Measurements from ENCODE around the gene BRD7.

Gene BRD7

DNA sequence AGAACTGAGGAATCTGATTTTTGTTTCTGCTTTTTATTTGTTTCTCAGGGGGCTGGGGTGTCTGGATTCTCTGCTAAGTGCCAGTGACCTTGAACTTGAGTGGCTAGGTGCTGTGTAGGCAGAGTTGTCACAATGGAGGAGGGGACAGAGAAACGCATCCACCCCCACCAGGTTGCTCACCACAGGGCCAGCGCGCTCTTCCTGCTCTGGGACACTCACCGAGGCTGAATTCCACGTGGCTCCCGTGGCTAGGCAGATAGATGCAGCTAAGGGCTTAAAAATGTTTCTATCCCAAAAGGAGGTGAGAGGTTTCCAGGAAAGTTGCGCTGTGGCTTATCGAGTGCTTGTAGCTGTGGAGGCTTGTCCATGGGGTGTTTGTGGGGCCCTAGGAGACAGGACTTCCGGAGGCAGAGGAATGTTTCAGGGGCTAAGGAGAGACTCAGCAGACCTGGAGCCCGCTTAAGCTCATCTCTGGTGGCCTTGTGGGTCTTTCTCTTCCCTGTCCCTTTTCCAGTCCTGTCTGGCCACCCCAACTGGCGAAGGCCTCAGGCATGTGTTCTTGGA, 65.7 kb downstream of the BRD7 start:
- DNase-seq: no peak

DNA sequence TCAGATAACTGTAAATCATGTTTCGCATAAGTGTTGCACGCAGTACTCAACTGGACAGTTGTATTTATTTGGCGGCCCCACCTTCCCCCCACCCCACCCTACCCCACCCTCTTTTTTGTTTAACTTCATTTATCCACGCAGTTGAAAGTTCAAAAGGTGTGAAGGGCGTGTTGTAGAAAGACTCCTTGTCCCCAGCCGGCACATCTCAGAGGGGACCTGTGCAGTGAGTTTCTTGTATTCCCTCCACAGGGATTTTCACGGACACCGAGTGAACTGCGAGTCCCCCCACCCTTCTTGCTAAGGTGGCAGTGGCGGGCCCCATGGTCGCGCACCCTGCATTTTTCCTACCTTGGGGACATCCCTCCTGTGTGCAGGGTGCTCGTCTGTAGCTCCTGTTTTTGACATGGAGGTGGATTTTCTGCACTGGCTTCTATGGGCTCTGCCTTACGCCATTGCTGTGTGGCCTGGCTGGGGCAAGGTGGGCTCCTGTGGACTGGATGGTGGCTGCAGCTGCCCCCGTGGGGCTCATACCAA, 66.2 kb downstream of the BRD7 start:
- DNase-seq: no peak

DNA sequence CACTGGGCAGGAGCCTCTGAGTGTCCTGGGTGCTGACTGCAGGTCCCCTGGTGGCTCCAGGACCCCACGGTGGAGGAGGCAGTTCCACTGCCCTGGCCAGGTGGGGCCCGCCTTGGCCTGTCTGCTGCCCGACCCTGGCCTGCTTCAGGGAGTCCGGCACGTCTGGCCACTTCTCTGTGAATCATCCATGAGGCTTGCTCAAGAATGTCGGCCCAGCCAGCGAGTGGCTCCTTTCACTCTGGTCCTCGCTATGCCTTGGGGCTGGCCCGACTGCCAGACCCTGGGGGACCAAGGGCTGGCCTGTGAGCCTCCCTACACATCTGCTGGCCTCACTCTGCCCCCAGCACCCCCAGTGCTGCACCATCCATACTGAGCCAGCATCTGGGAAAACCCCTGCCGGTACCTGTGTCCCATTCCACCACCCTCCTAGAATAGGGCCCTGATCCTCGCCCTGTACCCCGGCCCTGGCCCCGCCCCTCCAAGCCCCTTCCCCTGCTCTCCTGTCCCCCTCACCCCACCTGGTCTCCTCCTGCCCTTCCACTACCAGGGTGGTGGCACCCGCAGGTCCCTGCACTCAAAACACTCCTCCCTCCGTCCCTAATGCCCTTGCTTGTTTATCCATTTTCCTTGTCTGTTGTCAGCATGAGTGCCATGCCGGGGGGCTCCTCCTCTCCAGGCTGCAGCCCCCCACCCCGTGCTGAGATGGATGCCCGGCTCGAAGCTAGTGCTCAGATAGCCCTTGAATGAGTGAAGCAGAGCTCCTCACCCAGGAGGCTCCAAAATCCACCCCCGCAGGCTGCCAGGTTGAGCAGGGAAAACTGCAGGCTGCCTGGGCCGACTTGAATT, 66.9 kb downstream of the BRD7 start:
- DNase-seq: no peak

DNA sequence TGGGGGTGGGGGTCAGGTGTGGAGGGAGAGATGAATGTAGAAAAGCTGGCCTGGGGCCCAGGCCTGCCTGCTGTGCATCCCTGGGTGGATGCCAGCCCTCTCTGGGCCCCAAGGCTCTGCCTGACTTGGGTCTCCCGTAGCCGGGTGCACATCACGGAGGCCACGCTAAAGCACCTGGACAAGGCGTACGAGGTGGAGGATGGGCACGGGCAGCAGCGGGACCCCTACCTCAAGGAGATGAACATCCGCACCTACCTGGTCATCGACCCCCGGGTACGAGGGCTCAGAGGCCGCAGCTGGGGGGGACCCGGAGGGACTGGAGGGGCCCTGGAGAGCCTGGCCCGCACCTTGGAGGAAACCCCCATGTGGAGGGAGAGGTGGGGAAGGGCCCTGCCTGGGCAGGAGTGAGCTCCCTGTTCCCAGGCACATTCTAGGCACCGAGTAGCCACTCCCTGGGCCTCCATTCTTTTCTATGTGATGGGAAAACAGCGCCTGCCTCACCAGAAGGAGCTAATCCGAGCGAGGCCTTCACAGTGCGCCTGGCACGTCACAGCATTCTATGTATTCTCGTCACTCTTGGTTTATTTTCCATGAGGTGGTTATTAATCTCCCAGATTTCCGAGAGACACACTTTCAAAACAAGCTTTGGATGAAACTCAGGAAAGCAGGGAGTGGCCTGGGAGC, 67.7 kb downstream of the BRD7 start:
- no peak for DNase-seq

DNA sequence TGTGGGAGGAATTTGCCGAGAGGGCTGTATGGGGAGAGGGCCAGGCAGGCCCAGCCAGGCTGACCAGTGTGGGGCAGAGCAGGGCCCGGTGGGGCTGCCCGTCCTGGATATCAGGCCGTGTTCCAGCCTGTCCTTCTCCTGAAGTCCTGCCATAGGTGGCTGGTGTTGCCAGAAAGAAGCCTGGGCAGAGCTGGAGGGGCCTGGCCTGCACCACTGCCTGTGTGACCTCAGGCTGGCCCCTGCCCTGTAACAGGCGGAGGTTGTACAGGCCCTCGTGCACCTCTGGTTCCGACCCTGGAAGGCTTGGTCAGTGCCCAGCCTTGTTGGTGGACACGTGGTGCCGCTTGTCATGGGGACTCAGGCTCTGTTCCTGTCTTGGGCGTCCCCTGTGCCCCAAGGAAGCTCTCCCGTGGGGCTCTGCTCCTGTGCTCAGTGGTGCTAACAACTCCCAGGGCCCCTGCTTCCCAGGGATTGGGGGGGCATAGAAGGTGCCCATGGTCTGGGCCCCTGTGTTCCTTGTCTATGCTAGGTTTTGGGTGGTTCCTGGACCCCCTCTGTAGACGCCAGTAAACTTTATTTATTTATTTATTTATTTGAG, 69.2 kb downstream of the BRD7 start:
- DNase-seq: no peak

DNA sequence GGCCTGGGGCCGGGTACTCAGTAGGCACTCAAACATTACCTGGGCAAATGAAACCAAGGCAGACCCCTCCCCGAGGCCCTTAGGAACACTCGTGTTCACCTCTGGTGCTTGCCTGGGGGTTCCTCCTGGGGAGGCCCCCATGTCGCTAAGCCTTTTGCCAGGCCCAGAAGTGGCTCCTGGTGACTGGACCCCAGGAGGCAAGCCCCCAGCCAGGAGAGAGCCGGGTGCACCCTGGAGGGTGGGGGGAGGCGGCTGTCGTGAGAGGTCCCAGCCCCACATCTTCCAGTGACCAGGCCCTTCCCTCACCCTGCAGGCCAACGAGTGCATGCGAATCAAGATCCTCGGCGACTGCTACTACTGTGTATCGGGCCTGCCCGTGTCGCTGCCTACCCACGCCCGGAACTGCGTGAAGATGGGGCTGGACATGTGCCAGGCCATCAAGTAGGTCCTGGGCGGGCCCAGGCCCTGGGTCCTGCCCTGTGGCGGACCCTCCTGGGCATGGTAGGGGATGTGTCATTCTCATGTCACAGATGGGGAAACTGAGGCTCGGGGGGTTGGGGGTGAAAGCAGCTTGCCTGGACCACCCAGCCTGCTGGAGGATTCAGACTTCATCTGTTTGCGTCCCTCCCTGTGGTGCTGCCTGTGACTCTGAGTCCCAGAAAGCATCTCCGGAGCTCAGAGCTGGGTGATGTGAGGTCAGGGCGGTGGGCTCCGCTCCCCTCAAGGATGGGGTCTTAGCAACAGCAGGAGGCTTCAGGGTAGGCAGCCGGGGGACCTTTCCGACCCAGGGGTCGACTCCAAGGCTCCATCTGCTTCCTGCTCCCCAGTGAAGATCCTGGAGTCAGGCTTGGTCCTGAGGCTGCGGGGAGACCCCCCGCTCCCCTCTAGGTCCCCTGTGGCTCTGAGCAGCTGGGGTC, 69.9 kb downstream of the BRD7 start:
- no peak for DNase-seq

DNA sequence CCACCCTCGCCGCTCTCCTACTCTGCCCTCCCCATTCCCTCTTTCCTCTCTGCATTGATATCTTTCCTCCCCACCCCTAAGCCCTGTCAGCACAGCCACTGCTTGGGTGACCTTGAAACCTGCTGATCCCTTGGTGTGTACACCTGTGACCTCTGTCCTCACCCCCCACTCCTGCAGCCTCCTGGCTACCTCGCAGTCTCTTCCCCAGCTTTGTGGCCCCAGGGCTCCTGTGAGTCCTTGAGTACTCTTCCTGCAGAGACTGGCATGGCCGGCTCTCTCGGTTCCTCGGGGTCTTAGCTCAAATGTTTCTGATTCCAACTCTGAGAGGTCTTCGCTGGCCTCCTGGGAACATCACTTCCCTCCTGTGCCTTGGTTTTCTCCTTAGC, 70.7 kb downstream of the BRD7 start:
- no peak for DNase-seq

DNA sequence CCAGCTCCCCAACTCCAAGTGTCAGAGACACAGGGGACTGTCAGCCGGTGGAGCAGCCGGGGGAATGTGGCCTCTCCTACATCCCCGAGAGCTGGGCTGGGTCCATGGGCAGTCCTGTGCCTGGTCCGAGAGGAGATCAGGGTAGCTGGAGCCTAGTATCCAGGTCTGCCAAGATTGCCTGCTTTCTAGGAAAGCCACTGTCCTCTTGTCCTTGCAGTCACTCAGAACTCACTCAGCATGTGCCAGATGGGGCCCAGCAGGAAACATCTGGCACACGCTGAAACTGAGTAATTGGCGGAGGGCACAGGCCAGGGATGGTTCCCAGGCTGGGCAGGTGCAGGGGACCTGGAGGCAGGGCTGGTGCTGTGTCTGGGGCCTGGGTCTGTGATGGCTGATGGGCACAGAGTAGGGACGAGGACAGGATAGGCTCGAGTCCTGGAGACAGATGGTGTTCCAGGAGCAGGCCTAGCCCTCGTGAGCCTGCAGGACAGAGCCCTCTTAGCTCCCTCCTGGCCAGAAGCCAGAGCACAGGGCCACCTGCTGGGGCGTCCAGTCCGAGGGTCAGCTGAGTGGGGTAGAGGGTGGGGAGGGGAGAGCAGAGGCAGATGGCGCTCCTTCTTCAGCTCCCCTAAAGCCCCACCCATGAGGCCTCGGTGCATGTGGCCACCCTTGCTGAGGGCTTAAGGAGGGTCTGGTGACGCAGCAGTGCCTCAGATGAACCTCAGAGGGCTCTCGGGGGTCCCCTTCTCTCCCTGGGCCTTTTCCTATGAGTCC, 71.3 kb downstream of the BRD7 start:
- DNase-seq: no peak

DNA sequence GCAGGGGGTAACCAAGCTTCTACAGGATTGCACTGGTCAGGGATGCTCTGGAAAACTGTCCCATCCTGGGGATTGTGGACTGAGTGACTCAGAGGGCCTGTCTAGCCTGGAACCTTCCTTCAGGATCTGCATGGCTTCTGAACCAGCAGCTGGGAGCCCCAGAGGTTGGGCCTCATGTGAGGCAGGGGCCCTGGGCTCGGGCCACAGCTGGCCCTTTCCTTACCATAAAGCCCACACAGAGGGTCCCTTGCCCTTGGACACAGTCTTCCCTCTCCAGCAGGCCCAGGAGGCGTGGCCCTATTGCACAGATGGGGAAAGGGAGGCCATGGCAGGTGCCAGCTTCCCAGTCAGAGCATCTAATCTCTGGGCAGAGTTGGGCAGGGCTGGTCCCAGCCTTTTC, 72.0 kb downstream of the BRD7 start:
- no peak for DNase-seq

DNA sequence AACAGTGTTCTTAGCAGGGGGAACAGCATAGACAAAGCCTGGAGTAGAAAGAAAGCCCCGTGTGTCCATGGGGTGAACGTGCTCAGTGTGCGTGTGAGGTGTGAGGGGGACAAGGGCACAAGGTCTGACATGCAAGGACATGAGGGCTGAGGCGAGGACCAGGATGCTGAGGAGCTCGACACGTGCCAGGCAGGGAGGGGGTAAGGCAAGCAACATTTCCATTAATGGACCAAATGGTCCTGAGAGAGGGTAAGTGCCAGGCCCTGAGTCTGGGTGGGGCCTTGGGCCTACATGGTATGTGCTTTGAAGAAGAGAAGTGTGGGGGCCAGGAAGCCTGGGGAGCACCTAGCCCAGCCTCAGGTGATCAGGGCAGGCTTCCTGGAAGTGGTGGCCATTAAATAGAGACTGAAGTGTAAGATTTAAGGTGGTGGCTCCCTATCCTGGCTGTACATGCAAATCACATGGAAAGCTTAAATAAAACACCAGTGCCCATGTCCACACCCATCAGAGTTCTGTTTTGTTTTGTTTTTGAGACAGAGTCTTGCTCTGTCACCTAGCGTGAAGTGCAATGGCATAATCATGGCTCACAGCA, 73.2 kb downstream of the BRD7 start:
- DNase-seq: no peak

DNA sequence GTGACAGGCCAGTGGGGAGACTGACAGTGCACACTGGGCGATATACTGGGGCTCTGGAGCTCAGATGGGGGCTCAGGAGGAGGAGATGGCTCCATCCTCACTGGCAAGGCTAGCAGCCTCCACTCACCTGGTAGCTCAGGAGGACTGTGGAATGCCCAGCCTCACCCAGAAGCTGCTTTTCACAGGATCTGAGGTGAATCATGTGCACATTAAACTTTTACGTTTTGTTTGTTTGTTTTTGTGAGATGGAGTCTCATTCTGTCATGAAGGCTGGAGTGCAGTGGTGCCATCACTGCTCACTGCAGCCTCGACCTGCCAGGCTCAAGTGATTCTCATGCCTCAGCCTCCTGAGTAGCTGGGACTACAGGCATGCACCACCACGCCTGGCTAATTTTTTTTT, 73.8 kb downstream of the BRD7 start:
- no peak for DNase-seq

DNA sequence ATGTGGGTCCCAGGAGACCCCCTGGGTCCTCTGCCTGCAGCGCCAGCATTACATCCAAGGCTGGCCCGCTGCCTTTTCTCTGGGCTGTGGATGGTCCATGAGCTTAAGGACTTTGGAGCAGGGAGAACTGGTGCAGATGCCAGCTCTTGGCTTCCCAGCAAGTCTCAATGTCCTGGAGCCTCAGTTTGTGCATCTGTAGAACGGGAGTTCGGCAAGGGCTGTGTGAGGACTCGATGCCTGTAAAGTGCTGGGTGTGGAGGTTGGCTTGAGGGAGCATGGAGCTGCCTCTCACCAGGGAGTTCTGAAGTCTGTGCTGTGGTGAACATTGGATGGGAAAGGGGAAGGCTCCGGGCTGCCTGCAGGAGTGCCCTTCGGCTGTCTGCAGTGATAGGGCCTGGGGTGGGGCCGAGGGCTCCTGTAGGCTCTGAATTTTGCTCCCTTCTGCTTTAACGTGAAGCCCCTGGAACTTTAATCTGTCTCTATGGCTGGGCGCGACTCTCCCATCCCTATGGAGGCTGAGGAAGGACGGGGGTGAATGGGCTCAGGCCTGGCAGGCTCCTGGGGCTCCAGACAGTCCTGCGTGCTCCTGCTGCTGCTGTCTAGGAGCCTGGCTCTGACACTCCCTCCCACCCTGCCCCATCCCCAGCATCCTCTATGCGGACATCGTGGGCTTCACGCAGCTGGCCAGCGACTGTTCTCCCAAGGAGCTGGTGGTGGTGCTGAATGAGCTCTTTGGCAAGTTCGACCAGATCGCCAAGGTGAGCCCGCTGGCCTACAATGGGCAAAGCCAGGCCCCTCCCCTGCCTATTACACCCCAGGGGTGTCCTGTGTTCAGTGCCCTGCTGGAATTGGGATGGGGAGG, 74.6 kb downstream of the BRD7 start:
- no peak for DNase-seq

DNA sequence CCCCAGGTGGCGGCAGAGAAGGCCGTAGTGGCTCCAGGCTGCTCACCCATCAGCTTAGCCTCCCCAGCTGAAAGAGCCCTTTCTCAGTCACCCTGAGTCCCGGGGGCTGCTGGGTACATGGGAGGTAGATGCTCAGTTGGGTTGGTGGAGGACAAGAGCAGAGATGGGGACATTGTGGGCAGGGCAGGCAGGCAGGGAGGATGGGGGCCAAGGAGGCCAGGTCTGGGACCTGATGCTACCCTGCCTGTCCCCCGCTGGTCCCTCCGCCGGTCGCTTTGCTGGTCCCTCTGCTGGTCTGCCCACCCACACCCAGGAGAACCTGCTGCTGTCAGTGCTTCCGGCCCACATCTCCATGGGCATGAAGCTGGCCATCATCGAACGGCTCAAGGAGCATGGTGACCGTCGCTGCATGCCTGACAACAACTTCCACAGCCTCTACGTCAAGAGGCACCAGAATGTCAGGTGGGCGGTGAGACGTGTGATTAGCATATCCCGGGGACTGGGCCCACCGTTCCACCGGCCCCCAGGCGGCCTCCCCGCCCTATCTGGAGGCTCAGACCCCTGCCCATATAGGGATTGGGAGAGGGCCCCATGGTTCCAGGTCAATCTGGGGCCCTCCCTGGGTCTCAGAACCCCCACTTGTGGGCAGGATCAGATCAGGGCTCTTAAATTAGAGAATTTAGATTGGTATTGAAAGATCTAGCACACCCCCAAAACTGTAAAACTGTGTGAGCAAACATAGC, 75.6 kb downstream of the BRD7 start:
- no peak for DNase-seq

DNA sequence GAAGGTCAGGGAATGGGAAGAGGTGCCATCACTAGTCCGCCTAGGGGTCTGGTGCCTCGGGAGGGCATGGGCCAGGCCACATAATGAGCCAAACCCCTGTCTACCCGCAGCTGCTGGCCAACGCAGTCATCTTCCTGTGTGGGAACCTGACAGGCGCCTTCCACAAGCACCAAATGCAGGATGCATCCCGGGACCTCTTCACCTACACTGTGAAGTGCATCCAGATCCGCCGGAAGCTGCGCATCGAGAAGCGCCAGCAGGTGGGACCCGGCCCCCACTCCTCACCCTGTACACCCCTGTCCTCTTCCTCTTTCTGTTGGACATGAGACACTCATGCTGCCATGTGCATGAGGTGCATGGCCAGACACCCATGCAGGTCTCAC, 76.2 kb downstream of the BRD7 start:
- no peak for DNase-seq

DNA sequence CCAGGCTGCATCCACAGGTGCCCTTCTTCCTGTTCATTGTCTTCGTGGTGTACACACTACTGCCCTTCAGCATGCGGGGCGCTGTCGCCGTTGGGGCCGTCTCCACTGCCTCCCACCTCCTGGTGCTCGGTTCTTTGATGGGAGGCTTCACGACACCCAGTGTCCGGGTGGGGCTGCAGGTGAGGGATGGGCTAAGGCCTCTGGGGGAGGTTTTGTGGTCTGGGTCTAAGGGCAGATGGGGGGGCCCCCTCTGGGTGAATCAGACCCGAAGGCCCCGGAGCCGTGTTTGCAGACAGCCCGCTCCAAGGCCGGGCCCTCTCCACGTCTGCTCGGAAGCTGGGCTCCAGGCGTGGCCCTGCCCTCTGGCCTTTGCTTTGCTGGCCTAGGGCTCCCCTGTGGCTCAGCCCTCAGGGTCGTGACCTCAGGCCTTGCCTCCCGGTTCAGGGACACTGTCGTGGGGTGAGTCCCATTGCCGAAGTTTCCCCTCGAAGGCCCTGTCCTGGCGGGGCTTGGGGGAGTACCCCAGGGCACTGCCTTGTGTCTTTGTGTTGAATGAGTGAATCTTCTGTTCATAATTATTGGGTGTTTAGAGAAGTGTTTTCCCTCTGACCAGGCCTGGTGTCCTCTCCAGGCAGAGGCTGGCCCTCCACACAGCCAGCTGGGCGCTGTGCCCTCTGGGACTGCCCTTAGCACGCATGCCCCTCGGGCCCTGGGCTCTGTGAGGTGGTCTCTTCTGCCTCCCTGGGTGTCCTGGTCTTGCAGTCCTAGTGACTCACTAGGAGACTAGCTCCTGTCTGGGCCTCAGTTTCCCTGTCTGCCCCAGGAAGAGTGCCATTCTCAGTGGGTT, 76.8 kb downstream of the BRD7 start:
- DNase-seq: no peak

DNA sequence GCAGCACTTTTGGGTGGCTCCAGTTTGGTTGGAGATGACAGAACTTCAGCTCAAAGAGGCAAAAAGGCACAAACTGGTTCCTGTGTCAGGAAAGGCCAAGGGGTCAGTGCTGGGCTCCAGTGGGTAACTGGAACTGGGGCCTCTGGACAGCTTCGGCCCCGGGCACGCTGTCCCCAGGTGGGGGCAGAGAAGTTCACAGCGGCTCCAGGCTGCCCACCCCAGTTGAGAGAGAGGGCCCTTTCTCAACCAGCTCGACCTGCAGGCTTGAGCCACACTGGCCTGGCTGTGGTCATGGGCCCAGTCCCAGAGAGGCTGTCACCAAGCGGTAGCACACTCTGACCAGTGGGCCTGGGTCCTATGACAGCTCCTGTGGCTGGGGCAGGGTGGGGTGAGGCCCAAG, 77.9 kb downstream of the BRD7 start:
- DNase-seq: no peak

DNA sequence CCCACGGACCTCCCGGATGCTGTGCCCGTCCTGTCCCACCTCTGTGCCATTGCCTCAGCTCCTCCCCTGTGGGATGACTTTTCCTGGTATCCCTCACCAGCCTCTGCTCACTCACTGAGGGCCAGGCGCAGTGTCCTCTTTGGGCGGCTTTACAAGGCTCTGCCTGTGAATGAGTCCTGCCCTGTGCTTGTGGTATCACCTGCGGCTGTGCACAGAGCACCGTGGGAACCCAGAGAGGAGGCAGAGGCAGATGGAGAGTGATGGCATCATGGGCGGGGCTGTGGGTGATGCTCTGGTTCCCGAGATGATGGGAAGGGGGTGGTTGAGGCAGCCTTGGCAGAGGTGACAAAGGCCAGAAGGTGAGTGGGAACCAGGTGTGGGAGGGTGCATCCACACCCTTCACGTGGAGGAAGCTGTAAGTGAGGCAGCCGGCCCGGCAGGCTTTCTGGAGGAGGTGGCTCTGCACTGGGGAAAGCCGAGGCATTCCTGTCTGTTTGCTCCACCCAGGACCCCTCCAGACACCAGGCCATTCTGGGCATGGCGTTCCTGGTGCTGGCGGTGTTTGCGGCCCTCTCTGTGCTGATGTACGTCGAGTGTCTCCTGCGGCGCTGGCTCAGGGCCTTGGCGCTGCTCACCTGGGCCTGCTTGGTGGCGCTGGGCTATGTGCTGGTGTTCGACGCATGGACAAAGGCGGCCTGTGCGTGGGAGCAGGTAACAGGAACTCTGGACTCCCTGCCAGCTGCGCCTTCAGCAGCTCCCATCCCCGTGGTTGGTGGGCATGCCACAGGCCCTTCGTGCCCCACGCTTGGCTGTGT, 78.6 kb downstream of the BRD7 start:
- no peak for DNase-seq

DNA sequence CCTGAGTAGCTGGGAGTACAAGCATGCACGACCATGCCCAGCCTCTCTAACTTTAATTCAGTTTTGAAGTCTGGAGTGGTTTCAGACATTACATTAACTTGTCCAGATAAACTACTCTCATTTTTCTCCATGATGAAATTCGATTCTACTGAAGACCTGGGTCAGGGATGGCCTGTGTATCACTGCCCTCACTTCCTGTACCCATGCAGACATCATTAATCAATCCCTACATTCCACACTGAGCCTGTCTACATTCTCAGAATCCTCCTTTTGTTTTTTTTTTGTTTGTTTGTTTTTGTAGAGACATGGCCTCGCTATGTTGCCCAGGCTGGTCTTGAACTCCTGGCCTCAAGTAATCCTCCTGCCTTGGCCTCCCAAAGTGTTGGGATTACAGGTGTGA, 79.9 kb downstream of the BRD7 start:
- no peak for DNase-seq
